NT2/D1 (cell line): Measurements from ENCODE around the gene UBE2F.

Source experiments
- DNase-seq: peaks from one replicate; pipeline ENCODE4 v3.0.0-alpha.2; 2011; ENCODE audit warnings: low read depth, low spot score
- H3K27me3 ChIP-seq: 2 replicates; pipeline ENCODE4 v1.6.0; 2011; ENCODE audit warnings: mild to moderate bottlenecking; ENCODE audit not compliant: insufficient read length, insufficient read depth
- H3K36me3 ChIP-seq: 2 replicates; pipeline ENCODE4 v1.6.1; 2011; ENCODE audit warnings: mild to moderate bottlenecking, low read length, mixed read lengths; ENCODE audit not compliant: insufficient read depth, insufficient read length
- H3K4me1 ChIP-seq: 2 replicates; pipeline ENCODE4 v1.5.1; 2011; ENCODE audit not compliant: insufficient read depth, insufficient read length
- H3K4me3 ChIP-seq: 2 replicates; pipeline ENCODE4 v1.5.1; 2011; ENCODE audit warnings: low read depth; ENCODE audit not compliant: insufficient read length
- H3K9ac ChIP-seq: 2 replicates; pipeline ENCODE4 v1.6.0; 2011; ENCODE audit warnings: low read depth; ENCODE audit not compliant: insufficient read length
- H3K9me3 ChIP-seq: 2 replicates; pipeline ENCODE4 v1.5.1; 2011; ENCODE audit warnings: mild to moderate bottlenecking, low read length; ENCODE audit not compliant: insufficient read depth
- SUZ12 ChIP-seq: IDR thresholded peaks from 2 replicates; pipeline ENCODE4 v1.6.1; 2011; ENCODE audit not compliant: insufficient read length, insufficient read depth; ENCODE audit errors: extremely low read depth
- YY1 ChIP-seq: IDR thresholded peaks from 2 replicates; pipeline ENCODE4 v1.6.1; 2011; ENCODE audit not compliant: insufficient read length, insufficient read depth
- ZNF274 ChIP-seq: IDR thresholded peaks from 2 replicates; pipeline ENCODE4 v1.6.1; 2011; ENCODE audit warnings: mild to moderate bottlenecking, low read depth, low read length

Gene UBE2F

GRCh38 chr2:238019962-238020361, 53.1 kb downstream of the UBE2F start:
- Histone ChIP-seq H3K9me3 (no peaks in the 10 kb centered on the region), H3K27me3 (no peaks in the 10 kb centered on the region), H3K4me3 (no peak overlapping the region), H3K36me3 (peaks cover 37% of the 10 kb centered on the region), H3K9ac (no peak overlapping the region), H3K4me1 (no peaks in the 10 kb centered on the region)
- DNase-seq = no peak
- TF ChIP-seq YY1 = no peak
- no peak for TF ChIP-seq ZNF274
- TF ChIP-seq SUZ12 = no peak

- peaks cover 40% of the 10 kb centered on the region for H3K36me3 ChIP-seq
- TF ChIP-seq ZNF274 = no peak
- no peaks in the 10 kb centered on the region for H3K4me1 ChIP-seq
- DNase-seq = no peak
- no peaks in the 10 kb centered on the region for H3K27me3 ChIP-seq
- H3K9me3 ChIP-seq = no peaks in the 10 kb centered on the region
- H3K9ac ChIP-seq = no peak overlapping the region
- H3K4me3 ChIP-seq = no peak overlapping the region
These were observed 54.0 kb downstream of the UBE2F start for GRCh38 chr2:238020816-238021215.

GRCh38 chr2:238021327-238021726, 54.5 kb downstream of the UBE2F start:
- no peaks in the 10 kb centered on the region for H3K27me3 ChIP-seq
- TF ChIP-seq SUZ12 = no peak
- no peak for TF ChIP-seq ZNF274
- no peak for TF ChIP-seq YY1
- no peak overlapping the region for H3K9ac ChIP-seq
- H3K4me3 ChIP-seq = no peak overlapping the region
- no peak for DNase-seq
- H3K36me3 ChIP-seq = peaks cover 36% of the 10 kb centered on the region
- H3K4me1 ChIP-seq = no peaks in the 10 kb centered on the region
- no peaks in the 10 kb centered on the region for H3K9me3 ChIP-seq

GRCh38 chr2:238022594-238023157, 55.9 kb downstream of the UBE2F start:
- Histone ChIP-seq H3K27me3 (no peaks in the 10 kb centered on the region), H3K9me3 (no peaks in the 10 kb centered on the region), H3K4me3 (no peak overlapping the region), H3K9ac (no peak overlapping the region), H3K4me1 (peaks cover under 1% of the 10 kb centered on the region), H3K36me3 (peaks cover 39% of the 10 kb centered on the region)
- TF ChIP-seq ZNF274 (no peak), SUZ12 (no peak), YY1 (no peak)
- no peak for DNase-seq

DNA sequence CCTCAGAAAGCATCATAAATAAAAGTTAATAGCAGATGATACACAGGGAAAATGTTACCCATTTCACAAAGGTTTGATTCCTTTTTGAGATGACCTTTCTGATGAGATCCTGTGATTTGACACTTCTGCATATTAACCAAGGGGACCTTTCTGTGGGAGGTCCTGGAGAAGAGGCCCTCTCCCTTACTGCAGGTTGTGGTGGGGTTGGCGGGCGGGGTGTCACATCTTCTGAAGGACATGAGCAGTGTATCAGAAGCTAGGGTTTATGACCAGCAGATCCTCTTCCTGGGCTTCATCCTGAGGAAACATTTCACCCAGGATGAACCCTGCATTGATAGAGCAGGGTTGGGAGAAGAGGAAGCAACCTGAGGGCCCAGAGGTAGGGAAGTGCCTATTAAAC, 56.8 kb downstream of the UBE2F start:
- Histone ChIP-seq H3K9ac (no peak overlapping the region), H3K27me3 (no peaks in the 10 kb centered on the region), H3K4me3 (no peak overlapping the region), H3K4me1 (peaks cover 4% of the 10 kb centered on the region), H3K36me3 (peaks cover 40% of the 10 kb centered on the region), H3K9me3 (no peaks in the 10 kb centered on the region)
- TF ChIP-seq ZNF274 = no peak
- no peak for TF ChIP-seq SUZ12
- TF ChIP-seq YY1 = no peak
- no peak for DNase-seq

DNA sequence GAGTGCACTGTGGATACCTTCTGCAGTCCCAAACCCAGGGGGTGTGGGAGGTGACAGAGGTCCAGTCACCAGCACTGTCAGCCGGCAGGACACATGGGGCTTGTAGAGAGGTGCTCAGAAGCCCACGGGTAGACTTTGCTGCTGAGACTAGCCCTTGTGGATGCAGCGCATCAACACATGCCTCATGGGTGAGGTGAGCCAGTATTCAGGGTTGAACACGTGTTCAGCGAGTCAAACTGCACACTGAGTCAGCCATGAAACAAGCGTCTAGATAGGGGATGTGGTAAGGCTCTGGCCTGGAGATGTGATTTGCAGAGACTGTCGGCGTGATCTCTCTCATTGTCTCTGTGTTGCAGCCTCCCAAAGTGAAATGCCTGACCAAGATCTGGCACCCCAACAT, 58.2 kb downstream of the UBE2F start:
- Histone ChIP-seq H3K9me3 (no peaks in the 10 kb centered on the region), H3K27me3 (no peaks in the 10 kb centered on the region), H3K4me3 (no peak overlapping the region), H3K36me3 (peaks cover 39% of the 10 kb centered on the region), H3K4me1 (peaks cover 4% of the 10 kb centered on the region), H3K9ac (no peak overlapping the region)
- DNase-seq = no peak
- TF ChIP-seq SUZ12 (no peak), YY1 (no peak), ZNF274 (no peak)

DNA sequence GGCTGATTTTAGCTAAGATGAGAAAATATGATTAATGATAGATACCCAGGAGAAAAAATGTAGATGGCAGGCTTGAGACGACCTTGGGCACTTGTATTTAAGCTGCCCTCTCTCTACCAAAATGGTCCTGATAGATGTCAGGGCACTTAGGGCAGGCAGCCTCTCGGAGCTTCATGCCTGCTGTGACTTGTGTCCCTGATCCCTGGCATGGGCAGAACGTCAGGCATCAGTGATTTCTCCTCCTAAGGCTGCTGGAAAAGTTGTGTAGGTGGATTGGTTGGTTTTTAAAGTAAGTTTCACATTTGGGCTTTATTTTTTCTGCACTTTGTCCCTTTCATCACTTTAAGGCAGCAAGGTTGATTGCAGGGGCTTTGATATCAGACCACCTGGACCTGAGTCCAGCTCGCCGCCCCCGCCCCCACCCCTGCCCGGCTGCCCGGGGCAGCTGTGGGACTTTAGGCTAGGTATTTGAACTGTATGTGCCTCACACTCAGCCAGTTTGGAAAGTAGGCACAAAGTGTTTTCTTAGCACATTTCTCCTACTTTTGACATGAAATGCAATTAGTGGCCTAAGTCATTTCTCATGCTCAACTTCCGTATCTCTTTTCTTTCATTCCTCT, 59.0 kb downstream of the UBE2F start:
- no peaks in the 10 kb centered on the region for H3K27me3 ChIP-seq
- no peak overlapping the region for H3K9ac ChIP-seq
- H3K4me1 ChIP-seq = peaks cover 4% of the 10 kb centered on the region
- no peak for DNase-seq
- no peaks in the 10 kb centered on the region for H3K9me3 ChIP-seq
- H3K36me3 ChIP-seq = peaks cover 40% of the 10 kb centered on the region
- H3K4me3 ChIP-seq = no peak overlapping the region
- no peak for TF ChIP-seq YY1
- no peak for TF ChIP-seq ZNF274
- TF ChIP-seq SUZ12 = no peak
